Fibroblast of lung (primary cell): ENCODE data around the gene BAIAP2. TPM values are rescaled to one million over a fixed set of nuclear protein-coding genes. Genes with fewer than 3 reads are reported as not detected.

Experiments
- DNase-seq, 2 donors: peaks; one replicate each; pipeline versions ENCODE4 v3.0.0 to v3.0.0-alpha.2; 2010; ENCODE audit warnings: low read depth in 2 of 2
- H2AFZ ChIP-seq: 2 replicates; pipeline ENCODE4 v1.5.1; 2012; ENCODE audit warnings: low read length, control low read depth, inconsistent platforms
- H3K27ac ChIP-seq: 2 replicates; pipeline ENCODE4 v1.5.1; 2011; ENCODE audit warnings: low read length, control low read depth; ENCODE audit not compliant: insufficient read depth
- H3K27me3 ChIP-seq: 2 replicates; pipeline ENCODE4 v1.5.1; 2011; ENCODE audit warnings: mild to moderate bottlenecking, low read length; ENCODE audit not compliant: control insufficient read depth, insufficient read depth
- H3K36me3 ChIP-seq: 2 replicates; pipeline ENCODE4 v1.5.1; 2011; ENCODE audit warnings: low read length; ENCODE audit not compliant: control insufficient read depth, insufficient read depth
- H3K4me1 ChIP-seq: 2 replicates; pipeline ENCODE4 v1.5.1; 2011; ENCODE audit warnings: low read length; ENCODE audit not compliant: control insufficient read depth, insufficient read depth; ENCODE audit errors: extremely low read depth
- H3K4me2 ChIP-seq: 2 replicates; pipeline ENCODE4 v1.5.1; 2011; ENCODE audit warnings: low read length, control low read depth; ENCODE audit not compliant: insufficient read depth; ENCODE audit errors: extremely low read depth
- H3K4me3 ChIP-seq, 4 experiments: fragments of 200-600 bp in 1 of 4; sonication (generic) in 1 of 4; replicated peaks in 1 of 4; 2 replicates each; pipeline ENCODE4 v1.5.1; 2011 to 2016; ENCODE audit warnings: low read length in 4 of 4, low read depth in 3 of 4, mild to moderate bottlenecking in 3 of 4, control low read depth in 2 of 4, inconsistent platforms in 1 of 4, mixed read lengths in 1 of 4; ENCODE audit not compliant: insufficient read depth in 1 of 4; ENCODE audit errors: control extremely low read depth in 1 of 4
- H3K79me2 ChIP-seq: 2 replicates; pipeline ENCODE4 v1.5.1; 2012; ENCODE audit warnings: mild to moderate bottlenecking, low read length, inconsistent platforms; ENCODE audit not compliant: control insufficient read depth, insufficient read depth
- H3K9ac ChIP-seq: 2 replicates; pipeline ENCODE4 v1.5.1; 2011; ENCODE audit warnings: mild to moderate bottlenecking, low read length, control low read depth; ENCODE audit not compliant: insufficient read depth
- H3K9me3 ChIP-seq: 2 replicates; pipeline ENCODE4 v1.5.1; 2012; ENCODE audit warnings: low read depth, low read length; ENCODE audit not compliant: control insufficient read depth, insufficient read depth
- H4K20me1 ChIP-seq: 2 replicates; pipeline ENCODE4 v1.5.1; 2011; ENCODE audit warnings: low read length; ENCODE audit not compliant: control insufficient read depth, insufficient read depth; ENCODE audit errors: extremely low read depth
- CTCF ChIP-seq, 2 donors: IDR thresholded peaks in 1 of 2; conservative IDR thresholded peaks in 1 of 2; 1 replicate in 1 of 2; 2 replicates in 1 of 2; pipeline ENCODE4 v1.5.1; 2011 to 2012; ENCODE audit warnings: low read length in 2 of 2, control low read depth in 1 of 2, inconsistent platforms in 1 of 2, low read depth in 1 of 2, mild to moderate bottlenecking in 1 of 2
- EZH2 ChIP-seq: IDR thresholded peaks from 2 replicates; pipeline ENCODE4 v1.5.1; 2012; ENCODE audit warnings: low read length, control low read depth, mild to moderate bottlenecking; ENCODE audit errors: missing control alignments
- polyA plus RNA-seq, 2 donors: library from polyadenylated mRNA; depleted of rRNA in 1 of 2; stranded (reverse) in 1 of 2; unstranded in 1 of 2; fragments of >200 nt; gene quantifications; 2 replicates each; pipeline ENCODE4 v1.2.1, GENCODE V29; 2011 to 2012; ENCODE audit warnings: missing spikeins in 1 of 2
- total RNA-seq: library from RNA; depleted of rRNA; stranded (reverse); fragments of >200 nt; gene quantifications from 2 replicates; pipeline ENCODE4 v1.2.1, GENCODE V29; 2014

Gene BAIAP2
- total and polyA plus RNA-seq, 2 donors (not counting 1 experiment from before 2014, with no cell fraction given): 6.0 to 13.4 TPM

GRCh38 chr17:81066072-81066471 lies 31.1 kb downstream of the BAIAP2 start:
- Histone ChIP-seq H4K20me1 (no peaks in the 10 kb centered on the region), H3K4me3 (no peak overlapping the region), H2AFZ (no peak overlapping the region), H3K9ac (no peak overlapping the region), H3K27me3 (no peaks in the 10 kb centered on the region), H3K9me3 (no peaks in the 10 kb centered on the region), H3K79me2 (no peaks in the 10 kb centered on the region), H3K4me2 (no peak overlapping the region), H3K27ac (no peak overlapping the region), H3K36me3 (no peaks in the 10 kb centered on the region), H3K4me1 (peaks cover 3% of the 10 kb centered on the region)
- TF ChIP-seq EZH2 (no peak), CTCF (conservative IDR thresholded peaks at IDR 0.05 in 1 of 2, IDR thresholded peaks at IDR 0.05 in 1 of 2; ENCODE audit: low read depth in 1 of 2, low read length in 2 of 2) (no peak)
- DNase-seq: no peak

GRCh38 chr17:81066771-81067315 lies 31.9 kb downstream of the BAIAP2 start:
- DNase-seq: no peak
- Histone ChIP-seq H2AFZ (no peak overlapping the region), H3K27ac (no peak overlapping the region), H3K4me1 (peaks cover 3% of the 10 kb centered on the region), H3K4me3 (no peak overlapping the region), H3K9me3 (no peaks in the 10 kb centered on the region), H3K36me3 (no peaks in the 10 kb centered on the region), H3K79me2 (no peaks in the 10 kb centered on the region), H3K4me2 (no peak overlapping the region), H4K20me1 (no peaks in the 10 kb centered on the region), H3K27me3 (no peaks in the 10 kb centered on the region), H3K9ac (no peak overlapping the region)
- no peak for TF ChIP-seq EZH2
- TF ChIP-seq CTCF (conservative IDR thresholded peaks at IDR 0.05 in 1 of 2, IDR thresholded peaks at IDR 0.05 in 1 of 2; ENCODE audit: low read depth in 1 of 2, low read length in 2 of 2): no peak

- peak; percentile 11 to 33 for DNase-seq
- Histone ChIP-seq H3K9me3 (no peaks in the 10 kb centered on the region), H3K9ac (no peak overlapping the region), H3K4me2 (no peak overlapping the region), H4K20me1 (no peaks in the 10 kb centered on the region), H3K36me3 (no peaks in the 10 kb centered on the region), H3K27ac (no peak overlapping the region), H3K27me3 (no peaks in the 10 kb centered on the region), H3K4me1 (peaks cover 3% of the 10 kb centered on the region), H3K79me2 (no peaks in the 10 kb centered on the region), H3K4me3 (no peak overlapping the region), H2AFZ (no peak overlapping the region)
- TF ChIP-seq CTCF (conservative IDR thresholded peaks at IDR 0.05 in 1 of 2, IDR thresholded peaks at IDR 0.05 in 1 of 2; ENCODE audit: low read depth in 1 of 2, low read length in 2 of 2) (no peak), EZH2 (no peak)
Measured at GRCh38 chr17:81067391-81067811, 32.5 kb downstream of the BAIAP2 start.
